PFSK-1 (cell line): ENCODE data around the gene ATRN.

ENCODE experiments used
- SIN3A ChIP-seq: IDR thresholded peaks from 2 replicates; pipeline ENCODE4 v1.6.1; 2012; ENCODE audit warnings: mild to moderate bottlenecking, low read length, moderate library complexity, borderline replicate concordance; ENCODE audit not compliant: insufficient read depth
- TAF1 ChIP-seq: IDR thresholded peaks from 2 replicates; pipeline ENCODE4 v1.6.1; 2012; ENCODE audit warnings: low read length, control low read depth, borderline replicate concordance; ENCODE audit not compliant: insufficient read depth
- TF ChIP-seq, protein P1 (sequence below), 2 experiments: IDR thresholded peaks; 2 replicates each; pipeline versions ENCODE4 v1.6.1 to v1.8.0; 2011 to 2012; ENCODE audit warnings: low read depth in 2 of 2, low read length in 2 of 2, control low read depth in 1 of 2, inconsistent platforms in 1 of 2, mild to moderate bottlenecking in 1 of 2, moderate library complexity in 1 of 2; ENCODE audit not compliant: insufficient read depth in 1 of 2

GRCh38 chr20:3659492-3660261 is 188.9 kb downstream of the ATRN start:
- TF ChIP-seq, protein P1, sequence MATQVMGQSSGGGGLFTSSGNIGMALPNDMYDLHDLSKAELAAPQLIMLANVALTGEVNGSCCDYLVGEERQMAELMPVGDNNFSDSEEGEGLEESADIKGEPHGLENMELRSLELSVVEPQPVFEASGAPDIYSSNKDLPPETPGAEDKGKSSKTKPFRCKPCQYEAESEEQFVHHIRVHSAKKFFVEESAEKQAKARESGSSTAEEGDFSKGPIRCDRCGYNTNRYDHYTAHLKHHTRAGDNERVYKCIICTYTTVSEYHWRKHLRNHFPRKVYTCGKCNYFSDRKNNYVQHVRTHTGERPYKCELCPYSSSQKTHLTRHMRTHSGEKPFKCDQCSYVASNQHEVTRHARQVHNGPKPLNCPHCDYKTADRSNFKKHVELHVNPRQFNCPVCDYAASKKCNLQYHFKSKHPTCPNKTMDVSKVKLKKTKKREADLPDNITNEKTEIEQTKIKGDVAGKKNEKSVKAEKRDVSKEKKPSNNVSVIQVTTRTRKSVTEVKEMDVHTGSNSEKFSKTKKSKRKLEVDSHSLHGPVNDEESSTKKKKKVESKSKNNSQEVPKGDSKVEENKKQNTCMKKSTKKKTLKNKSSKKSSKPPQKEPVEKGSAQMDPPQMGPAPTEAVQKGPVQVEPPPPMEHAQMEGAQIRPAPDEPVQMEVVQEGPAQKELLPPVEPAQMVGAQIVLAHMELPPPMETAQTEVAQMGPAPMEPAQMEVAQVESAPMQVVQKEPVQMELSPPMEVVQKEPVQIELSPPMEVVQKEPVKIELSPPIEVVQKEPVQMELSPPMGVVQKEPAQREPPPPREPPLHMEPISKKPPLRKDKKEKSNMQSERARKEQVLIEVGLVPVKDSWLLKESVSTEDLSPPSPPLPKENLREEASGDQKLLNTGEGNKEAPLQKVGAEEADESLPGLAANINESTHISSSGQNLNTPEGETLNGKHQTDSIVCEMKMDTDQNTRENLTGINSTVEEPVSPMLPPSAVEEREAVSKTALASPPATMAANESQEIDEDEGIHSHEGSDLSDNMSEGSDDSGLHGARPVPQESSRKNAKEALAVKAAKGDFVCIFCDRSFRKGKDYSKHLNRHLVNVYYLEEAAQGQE (IDR thresholded peaks at IDR 0.05; ENCODE audit: insufficient read depth in 1 of 2, low read depth in 2 of 2, low read length in 2 of 2): no peak
- TF ChIP-seq TAF1: no peak
- no peak for TF ChIP-seq SIN3A
